ENCODE results near the gene TCF19.
A peak's percentile ranks its signal among the peaks of the same experiment; 100 is the strongest.

TCF19 gene

GRCh38 chr6:31187780-31188194 is 29.4 kb downstream of the TCF19 start (continued):
- TF ChIP-seq ZSCAN30 (tag by site-specific recombination; IDR thresholded peaks at IDR 0.05) = no peak
- peak; percentile 68; the same call in 1 of the 2 replicates for TF ChIP-seq ZBTB17 (tag by site-specific recombination; IDR thresholded peaks at IDR 0.05)
- 0 out of 2 replicates have a peak, but pooled peaks have one; percentile 25 for TF ChIP-seq ZBTB8A (tag by site-specific recombination; IDR thresholded peaks at IDR 0.05)
- no peak for TF ChIP-seq ZNF114 (tag by site-specific recombination; IDR thresholded peaks at IDR 0.05)
- TF ChIP-seq ZNF112 (tag by site-specific recombination; IDR thresholded peaks at IDR 0.05) = no peak
- TF ChIP-seq ZNF610 (tag by site-specific recombination; IDR thresholded peaks at IDR 0.05; ENCODE audit: borderline replicate concordance) = no peak
- TF ChIP-seq ZNF350 (tag by site-specific recombination; IDR thresholded peaks at IDR 0.05) = no peak
- TF ChIP-seq KLF8 (tag by site-specific recombination; IDR thresholded peaks at IDR 0.05) = no peak
- TF ChIP-seq KLF1 (tag by site-specific recombination; IDR thresholded peaks at IDR 0.05) = no peak
- no peak for TF ChIP-seq KLF17 (tag by site-specific recombination; IDR thresholded peaks at IDR 0.05)
- no peak for TF ChIP-seq ZBTB48 (tag by site-specific recombination; IDR thresholded peaks at IDR 0.05)
- no peak for TF ChIP-seq ZNF16 (tag by site-specific recombination; IDR thresholded peaks at IDR 0.05; ENCODE audit: low read depth)
- TF ChIP-seq ZSCAN18 (tag by site-specific recombination; IDR thresholded peaks at IDR 0.05) = no peak
- TF ChIP-seq ZNF174 (tag by site-specific recombination; IDR thresholded peaks at IDR 0.05) = no peak
- no peak for TF ChIP-seq ZNF404 (tag by site-specific recombination; IDR thresholded peaks at IDR 0.05)
- TF ChIP-seq ZNF26 (tag by site-specific recombination; IDR thresholded peaks at IDR 0.05) = no peak
- no peak for TF ChIP-seq ZNF37A (tag by site-specific recombination; IDR thresholded peaks at IDR 0.05)
- no peak for TF ChIP-seq ZNF785 (tag by site-specific recombination; IDR thresholded peaks at IDR 0.05)
- TF ChIP-seq GLIS2 (tag by site-specific recombination; IDR thresholded peaks at IDR 0.05) = no peak
- TF ChIP-seq ZNF701 (tag by site-specific recombination; IDR thresholded peaks at IDR 0.05) = no peak
- no peak for TF ChIP-seq ZNF155 (tag by site-specific recombination; IDR thresholded peaks at IDR 0.05)
- TF ChIP-seq ZNF776 (tag by site-specific recombination; IDR thresholded peaks at IDR 0.05; ENCODE audit: borderline replicate concordance) = no peak
- no peak for TF ChIP-seq ZNF530 (tag by site-specific recombination; IDR thresholded peaks at IDR 0.05; ENCODE audit: low read depth)
- TF ChIP-seq ZNF658 (tag by site-specific recombination; IDR thresholded peaks at IDR 0.05) = no peak
- no peak for TF ChIP-seq ZBTB26 (tag by site-specific recombination; optimal IDR thresholded peaks at IDR 0.05)
- TF ChIP-seq REST (tag by site-specific recombination; IDR thresholded peaks at IDR 0.05) = no peak
- TF ChIP-seq ZNF157 (tag by site-specific recombination; IDR thresholded peaks at IDR 0.05) = no peak
- TF ChIP-seq ZNF600 (tag by site-specific recombination; IDR thresholded peaks at IDR 0.05) = no peak
- peak; percentile 44; the same call in 1 of the 2 replicates for TF ChIP-seq BCL11A (tag by site-specific recombination; IDR thresholded peaks at IDR 0.05; ENCODE audit: low read depth)
- no peak for TF ChIP-seq BCL11B (tag by site-specific recombination; IDR thresholded peaks at IDR 0.05; ENCODE audit: low read depth)
- TF ChIP-seq SCRT1 (tag by site-specific recombination; IDR thresholded peaks at IDR 0.05; ENCODE audit: borderline replicate concordance) = no peak
- TF ChIP-seq ZNF76 (tag by site-specific recombination; IDR thresholded peaks at IDR 0.05; ENCODE audit: borderline replicate concordance, low read depth) = no peak
- TF ChIP-seq ZNF394 (tag by site-specific recombination; IDR thresholded peaks at IDR 0.05; ENCODE audit: borderline replicate concordance) = no peak
- no peak; the same call in 1 of the 2 replicates for TF ChIP-seq ZEB2 (tag by site-specific recombination; IDR thresholded peaks at IDR 0.05)
- TF ChIP-seq ZNF184 (tag by site-specific recombination; IDR thresholded peaks at IDR 0.05) = no peak
